Neural cell (in vitro differentiated cells): ENCODE results near the gene SLC6A16.

ENCODE experiments used
- CTCF ChIP-seq: fragments of 450-650 bp; IDR thresholded peaks from 2 replicates; pipeline ENCODE4 v1.5.1; 2014; ENCODE audit warnings: antibody characterized with exemption, mild to moderate bottlenecking, moderate library complexity; ENCODE audit not compliant: poor library complexity, severe bottlenecking
- EP300 ChIP-seq: fragments of 450-650 bp; conservative IDR thresholded peaks from 2 replicates; pipeline ENCODE4 v1.6.1; 2014; ENCODE audit warnings: antibody characterized with exemption, mild to moderate bottlenecking, moderate library complexity; ENCODE audit not compliant: poor library complexity, severe bottlenecking
- EZH2 ChIP-seq: fragments of 200-600, 300-800 bp; shearing (Covaris generic), sonication (generic); IDR thresholded peaks from 2 replicates; pipeline ENCODE4 v1.6.1; 2014; ENCODE audit warnings: antibody characterized with exemption, low read length, borderline replicate concordance, mild to moderate bottlenecking; ENCODE audit not compliant: insufficient read depth, poor library complexity, severe bottlenecking
- MXI1 ChIP-seq: fragments of 450-650 bp; conservative IDR thresholded peaks from 2 replicates; pipeline ENCODE4 v1.6.1; 2014; ENCODE audit warnings: antibody characterized with exemption, mild to moderate bottlenecking; ENCODE audit not compliant: poor library complexity, severe bottlenecking
- POLR2AphosphoS5 ChIP-seq: IDR thresholded peaks from 2 replicates; pipeline ENCODE4 v1.6.1; 2012
- RAD21 ChIP-seq: fragments of 450-650 bp; conservative IDR thresholded peaks from 2 replicates; pipeline ENCODE4 v1.6.1; 2014; ENCODE audit warnings: antibody characterized with exemption, mild to moderate bottlenecking, moderate library complexity
- SMC3 ChIP-seq: fragments of 450-650 bp; conservative IDR thresholded peaks from 2 replicates; pipeline ENCODE4 v1.6.1; 2014; ENCODE audit warnings: antibody characterized with exemption, mild to moderate bottlenecking, moderate library complexity; ENCODE audit not compliant: poor library complexity
- TAF1 ChIP-seq: IDR thresholded peaks from 2 replicates; pipeline ENCODE4 v1.6.1; 2012; ENCODE audit warnings: low read depth

GRCh38 chr19:49316284-49316683 is 8.7 kb downstream of the SLC6A16 start:
- TF ChIP-seq CTCF (no peak), TAF1 (no peak), EZH2 (no peak), POLR2AphosphoS5 (no peak), SMC3 (no peak), RAD21 (no peak), EP300 (no peak), MXI1 (no peak)
